H1 (cell line): ENCODE data around the gene OXSR1. TPM values are rescaled to one million over a fixed set of nuclear protein-coding genes. Genes with fewer than 3 reads are reported as not detected.

ENCODE experiments used
- CTCF ChIA-PET: fragments of 300-600 bp; sonication (Branson Sonifier 250); formaldehyde crosslinking; loops from one replicate; lab custom pipeline; 2021; ENCODE audit not compliant: partially characterized antibody; lab: Charles Lee
- POLR2A ChIA-PET: fragments of 300-600 bp; sonication (Branson Sonifier 250); formaldehyde crosslinking; loops from one replicate; lab custom pipeline; 2021; ENCODE audit warnings: inconsistent platforms; ENCODE audit not compliant: partially characterized antibody; lab: Charles Lee
- DNase-seq, 2 experiments: peaks; one replicate each; pipeline versions ENCODE4 v3.0.0 to v3.0.0-alpha.2; 2010 to 2022; ENCODE audit warnings: low spot score in 2 of 2, low read depth in 1 of 2, mixed read lengths in 1 of 2
- FAIRE-seq: peaks from 2 replicates; lab custom pipeline; 2011; peaks lifted over from hg19 to GRCh38; lab: Jason Lieb, UNC
- H2AFZ ChIP-seq: 2 replicates; pipeline ENCODE4 v1.8.1; 2012; ENCODE audit warnings: low read length, inconsistent platforms
- H2AK5ac ChIP-seq: 2 replicates; pipeline ENCODE4 v1.6.1; 2013; ENCODE audit warnings: low read depth, low read length
- H2BK120ac ChIP-seq: replicated peaks from 2 replicates; pipeline ENCODE3; 2013; ENCODE audit warnings: low read depth, low read length, inconsistent platforms
- H2BK12ac ChIP-seq: 2 replicates; pipeline ENCODE4 v1.6.1; 2013; ENCODE audit warnings: low read depth, low read length
- H2BK15ac ChIP-seq: 2 replicates; pipeline ENCODE4 v1.6.1; 2013; ENCODE audit warnings: low read length
- H2BK20ac ChIP-seq: 2 replicates; pipeline ENCODE4 v1.6.1; 2013; ENCODE audit warnings: low read length
- H2BK5ac ChIP-seq: 2 replicates; pipeline ENCODE4 v1.6.1; 2013; ENCODE audit warnings: low read depth, low read length
- H3K14ac ChIP-seq: 2 replicates; pipeline ENCODE4 v1.6.1; 2013; ENCODE audit warnings: inconsistent platforms; ENCODE audit not compliant: insufficient read length
- H3K18ac ChIP-seq: 2 replicates; pipeline ENCODE4 v1.6.1; 2013; ENCODE audit warnings: low read length; ENCODE audit errors: extremely low read depth
- H3K23ac ChIP-seq: 2 replicates; pipeline ENCODE4 v1.6.1; 2013; ENCODE audit warnings: inconsistent platforms; ENCODE audit not compliant: insufficient read length
- H3K23me2 ChIP-seq: 2 replicates; pipeline ENCODE4 v1.6.1; 2013; ENCODE audit warnings: low read depth, low read length
- H3K27ac ChIP-seq: 2 replicates; pipeline ENCODE4 v1.6.1; 2011; ENCODE audit warnings: low read depth, low read length, inconsistent platforms
- H3K27me3 ChIP-seq, 4 experiments: replicated peaks in 1 of 4; 1 replicate in 1 of 4; 2 replicates in 3 of 4; pipeline versions ENCODE4 v1.6.1 to v1.8.1; 2011 to 2013; ENCODE audit warnings: low read length in 3 of 4, mild to moderate bottlenecking in 3 of 4, inconsistent platforms in 2 of 4, mixed read lengths in 2 of 4, moderate library complexity in 1 of 4; ENCODE audit not compliant: control insufficient read depth in 3 of 4, insufficient read depth in 3 of 4; ENCODE audit errors: extremely low read depth in 1 of 4
- H3K36me3 ChIP-seq, 4 experiments: 2 replicates each; pipeline versions ENCODE4 v1.6.1 to v1.8.1; 2011 to 2013; ENCODE audit warnings: mild to moderate bottlenecking in 4 of 4, low read length in 3 of 4, moderate library complexity in 2 of 4, control low read depth in 1 of 4, inconsistent platforms in 1 of 4; ENCODE audit not compliant: insufficient read depth in 4 of 4, control insufficient read depth in 2 of 4
- H3K4ac ChIP-seq: replicated peaks from 2 replicates; pipeline ENCODE3; 2013; ENCODE audit warnings: low read length, low read depth, mixed read lengths, inconsistent platforms; ENCODE audit not compliant: insufficient read length
- H3K4me1 ChIP-seq, 4 experiments: replicated peaks in 1 of 4; 1 replicate in 1 of 4; 2 replicates in 3 of 4; pipeline versions ENCODE4 v1.6.1 to v1.8.1; 2011 to 2013; ENCODE audit warnings: low read length in 3 of 4, inconsistent platforms in 2 of 4, mixed read lengths in 1 of 4; ENCODE audit not compliant: insufficient read depth in 4 of 4, control insufficient read depth in 3 of 4
- H3K4me2 ChIP-seq, 2 experiments: 2 replicates each; pipeline versions ENCODE4 v1.6.1 to v1.8.1; 2011 to 2013; ENCODE audit warnings: low read depth in 2 of 2, low read length in 2 of 2, control low read depth in 1 of 2, inconsistent platforms in 1 of 2, mild to moderate bottlenecking in 1 of 2; ENCODE audit not compliant: insufficient read depth in 1 of 2
- H3K4me3 ChIP-seq, 4 experiments: fragments of 200-600, 300-600 bp in 1 of 4; sonication (generic), shearing (Covaris generic), sonication (Bioruptor Twin) in 1 of 4; 2 replicates each; pipeline versions ENCODE4 v1.5.1 to v1.8.1; 2011 to 2016; ENCODE audit warnings: low read length in 4 of 4, low read depth in 3 of 4, control low read depth in 2 of 4, inconsistent platforms in 2 of 4, mild to moderate bottlenecking in 2 of 4, mixed read lengths in 1 of 4, moderate library complexity in 1 of 4; ENCODE audit not compliant: insufficient read depth in 2 of 4; ENCODE audit errors: extremely low read depth in 1 of 4
- H3K56ac ChIP-seq: replicated peaks from 2 replicates; pipeline ENCODE3; 2013; ENCODE audit warnings: low read depth, mild to moderate bottlenecking, mixed read lengths, low read length, inconsistent platforms; ENCODE audit not compliant: insufficient read length
- H3K79me1 ChIP-seq: 2 replicates; pipeline ENCODE4 v1.6.1; 2013; ENCODE audit warnings: low read depth, low read length, control low read depth
- H3K79me2 ChIP-seq, 2 experiments: 2 replicates each; pipeline versions ENCODE4 v1.6.1 to v1.8.1; 2012 to 2013; ENCODE audit warnings: low read length in 2 of 2, mild to moderate bottlenecking in 2 of 2, inconsistent platforms in 1 of 2; ENCODE audit not compliant: insufficient read depth in 2 of 2, control insufficient read depth in 1 of 2
- H3K9ac ChIP-seq, 4 experiments: replicated peaks in 1 of 4; 1 replicate in 1 of 4; 2 replicates in 3 of 4; pipeline versions ENCODE4 v1.6.1 to v1.8.1; 2011 to 2013; ENCODE audit warnings: low read depth in 3 of 4, low read length in 3 of 4, control low read depth in 2 of 4, mild to moderate bottlenecking in 2 of 4, moderate library complexity in 2 of 4, inconsistent platforms in 1 of 4; ENCODE audit errors: extremely low read depth in 1 of 4
- H3K9me3 ChIP-seq, 2 experiments: 2 replicates each; pipeline versions ENCODE4 v1.6.1 to v1.8.1; 2012 to 2013; ENCODE audit warnings: mild to moderate bottlenecking in 2 of 2, moderate library complexity in 2 of 2, control low read depth in 1 of 2, inconsistent platforms in 1 of 2, low read depth in 1 of 2, low read length in 1 of 2, mixed read lengths in 1 of 2; ENCODE audit not compliant: insufficient read depth in 2 of 2
- H4K20me1 ChIP-seq, 2 experiments: replicated peaks in 1 of 2; 2 replicates each; pipeline versions ENCODE3 to v1.8.1; 2011 to 2013; ENCODE audit warnings: inconsistent platforms in 2 of 2, low read length in 2 of 2, mild to moderate bottlenecking in 1 of 2; ENCODE audit not compliant: insufficient read depth in 2 of 2, control insufficient read depth in 1 of 2
- H4K5ac ChIP-seq: 2 replicates; pipeline ENCODE4 v1.6.1; 2013; ENCODE audit warnings: low read length, low read depth, mixed read lengths, inconsistent platforms; ENCODE audit not compliant: insufficient read length
- H4K8ac ChIP-seq: 2 replicates; pipeline ENCODE4 v1.8.0; 2013; ENCODE audit warnings: mild to moderate bottlenecking, moderate library complexity, low read length, inconsistent platforms; ENCODE audit not compliant: insufficient read depth; ENCODE audit errors: extremely low read depth
- H4K91ac ChIP-seq: replicated peaks from 2 replicates; pipeline ENCODE3; 2013; ENCODE audit warnings: low read length, mixed read lengths, inconsistent platforms; ENCODE audit not compliant: insufficient read length
- BCL11A ChIP-seq, 2 experiments: IDR thresholded peaks; one replicate each; pipeline ENCODE4 v1.6.1; 2011; ENCODE audit warnings: low read depth in 2 of 2, low read length in 2 of 2, mild to moderate bottlenecking in 2 of 2
- CBX8 ChIP-seq: fragments of 300-800, 300-1000 bp; sonication (generic); IDR thresholded peaks from 2 replicates; pipeline ENCODE4 v1.7.1; 2016; ENCODE audit warnings: low read depth, low read length, borderline replicate concordance
- EGR1 ChIP-seq: IDR thresholded peaks from 2 replicates; pipeline ENCODE4 v1.6.1; 2011; ENCODE audit warnings: low read depth, low read length, borderline replicate concordance
- JUN ChIP-seq: IDR thresholded peaks from 2 replicates; pipeline ENCODE4 v1.6.1; 2011; ENCODE audit warnings: low read depth, mild to moderate bottlenecking, improper control_type of control experiment, low read length
- RAD21 ChIP-seq, 2 experiments: IDR thresholded peaks in 1 of 2; conservative IDR thresholded peaks in 1 of 2; 2 replicates each; pipeline ENCODE4 v1.6.1; 2011; ENCODE audit warnings: low read depth in 2 of 2, low read length in 2 of 2, improper control_type of control experiment in 1 of 2, inconsistent platforms in 1 of 2, mild to moderate bottlenecking in 1 of 2, moderate library complexity in 1 of 2
- RXRA ChIP-seq: IDR thresholded peaks from 2 replicates; pipeline ENCODE4 v1.6.1; 2011; ENCODE audit warnings: low read depth, mild to moderate bottlenecking, low read length, moderate library complexity; ENCODE audit not compliant: insufficient read depth
- SAP30 ChIP-seq: fragments of 300-600 bp; sonication (generic); IDR thresholded peaks from 2 replicates; pipeline ENCODE4 v1.7.1; 2012; ENCODE audit warnings: low read length, moderate library complexity, mild to moderate bottlenecking, inconsistent platforms; ENCODE audit not compliant: insufficient read depth, insufficient replicate concordance
- SP1 ChIP-seq: IDR thresholded peaks from 2 replicates; pipeline ENCODE4 v1.6.1; 2011; ENCODE audit warnings: low read depth, low read length
- SUZ12 ChIP-seq: fragments of 200-600 bp; sonication (generic); IDR thresholded peaks from 2 replicates; pipeline ENCODE4 v1.6.1; 2012; ENCODE audit warnings: mild to moderate bottlenecking, inconsistent platforms, low read length, moderate library complexity, mixed read lengths
- WGBS, 2 experiments: shearing (Covaris generic) in 1 of 2; methylation state at CpG; one replicate each; pipeline versions ENCODE4 v1.1.6 to v1.1.7; 2013 to 2015; ENCODE audit warnings: low lambda C conversion rate in 2 of 2, mixed read lengths in 2 of 2, inconsistent platforms in 1 of 2, low coverage in 1 of 2, missing lambda C conversion rate in 1 of 2; ENCODE audit not compliant: insufficient replicate concordance in 2 of 2, insufficient coverage in 1 of 2, insufficient read length in 1 of 2; ENCODE audit errors: extremely low coverage in 1 of 2, missing lambda C conversion rate in 1 of 2; 5-methylcytosine and 5-hydroxymethylcytosine counted together
- polyA plus RNA-seq, 7 experiments: library from polyadenylated mRNA; depleted of rRNA in 3 of 7; stranded (reverse) in 5 of 7; unstranded in 2 of 7; fragments of >200 nt in 5 of 7; fragments of 200-250 nt in 2 of 7; gene quantifications; 1 replicate in 5 of 7; 2 replicates in 1 of 7; 4 replicates in 1 of 7; pipeline versions ENCODE4 v1.2.1 to v1.2.3, GENCODE V29; 2011 to 2013; ENCODE audit warnings: missing spikeins in 2 of 7, mixed read lengths in 2 of 7
- total RNA-seq: library from RNA; stranded (reverse); fragmentation: NEBNext Ultra II Directional; extraction: Animal tissue kit (Norgen Biotek cat#: 25700); gene quantifications from 2 replicates; pipeline ENCODE4 v1.2.1, GENCODE V29; 2021
- TF ChIP-seq, protein P1 (sequence below): IDR thresholded peaks from 2 replicates; pipeline ENCODE4 v1.6.1; 2012; ENCODE audit warnings: inconsistent platforms

The OXSR1 gene
- total and polyA plus RNA-seq, 2 of the 8 experiments (the other 6 are each of a cell fraction or from before 2014, with no cell fraction given), result 25.1 to 47.0 TPM

DNA sequence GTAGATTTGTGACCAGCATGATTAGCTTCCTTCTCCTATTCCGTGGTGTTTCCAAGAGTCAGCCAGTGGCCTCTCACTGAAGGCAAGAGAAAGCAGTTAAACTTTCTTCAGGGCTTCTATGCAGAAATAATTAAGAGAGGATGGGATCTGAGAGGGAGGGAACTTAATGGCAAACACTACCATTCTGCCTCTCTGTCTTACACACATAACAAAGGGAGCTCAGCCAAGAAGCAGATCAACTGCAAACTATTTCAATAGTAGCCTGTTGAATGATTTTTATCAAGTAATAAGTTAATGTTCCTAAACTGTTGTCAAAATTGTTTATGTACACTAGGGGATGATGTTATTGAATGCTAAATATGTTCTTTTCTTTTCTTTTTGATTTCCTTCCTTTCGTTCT, 11.8 kb downstream of the OXSR1 start:
- no peak overlapping the region for H2BK5ac ChIP-seq
- H2AFZ ChIP-seq, result no peak overlapping the region
- peaks cover 0 to 9% (median 3%) of the 10 kb centered on the region in 4 experiments; a peak in 3 of 7 replicates for H3K4me1 ChIP-seq
- no peak overlapping the region for H3K4me2 ChIP-seq
- H4K5ac ChIP-seq, result no peak overlapping the region
- H3K36me3 ChIP-seq, result no peaks in the 10 kb centered on the region
- no peak overlapping the region for H2BK15ac ChIP-seq
- no peak overlapping the region for H4K8ac ChIP-seq
- no peak overlapping the region for H2BK20ac ChIP-seq
- peaks cover 0 to 91% of the 10 kb centered on the region in 2 experiments; a peak in 2 of 4 replicates for H3K79me2 ChIP-seq
- no peak overlapping the region for H4K91ac ChIP-seq
- H3K23me2 ChIP-seq, result no peaks in the 10 kb centered on the region; the same call in 1 of the 2 replicates
- H2BK12ac ChIP-seq, result no peak overlapping the region
- no peak overlapping the region for H3K56ac ChIP-seq
- no peak for TF ChIP-seq SP1
- no peak for TF ChIP-seq SAP30
- TF ChIP-seq CBX8, result no peak
- no peak for TF ChIP-seq RAD21 (IDR thresholded peaks at IDR 0.05 in 1 of 2, conservative IDR thresholded peaks at IDR 0.05 in 1 of 2; ENCODE audit: low read depth in 2 of 2, low read length in 2 of 2)
- TF ChIP-seq JUN, result no peak
- TF ChIP-seq, protein P1, sequence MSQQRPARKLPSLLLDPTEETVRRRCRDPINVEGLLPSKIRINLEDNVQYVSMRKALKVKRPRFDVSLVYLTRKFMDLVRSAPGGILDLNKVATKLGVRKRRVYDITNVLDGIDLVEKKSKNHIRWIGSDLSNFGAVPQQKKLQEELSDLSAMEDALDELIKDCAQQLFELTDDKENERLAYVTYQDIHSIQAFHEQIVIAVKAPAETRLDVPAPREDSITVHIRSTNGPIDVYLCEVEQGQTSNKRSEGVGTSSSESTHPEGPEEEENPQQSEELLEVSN, result no peak
- no peak for TF ChIP-seq EGR1
- no peak for TF ChIP-seq BCL11A (IDR thresholded peaks at IDR 0.05; ENCODE audit: low read depth in 2 of 2, low read length in 2 of 2)
- no peak for TF ChIP-seq SUZ12
- no peak for TF ChIP-seq RXRA
- H3K4me3 ChIP-seq, result no peak overlapping the region
- WGBS, 2 experiments, result 71% methylated on average over 2 of the region's 2 CpGs; no CpG with 5 or more reads in 1 of the 2 experiments
- DNase-seq, result no peak
- no peak overlapping the region for H2BK120ac ChIP-seq
- H3K18ac ChIP-seq, result no peak overlapping the region
- no peak for FAIRE-seq
- no peak overlapping the region for H3K4ac ChIP-seq
- H4K20me1 ChIP-seq, result peaks cover 5 to 17% of the 10 kb centered on the region in 2 experiments
- H3K14ac ChIP-seq, result no peak overlapping the region
- CTCF ChIA-PET, result interaction anchor here (1.0 to 1.2 kb wide), 2 partner anchors 27 to 46 kb away, joined by 3 to 5 read pairs; no protein-coding TSS in a partner anchor
- H3K27me3 ChIP-seq, result no peaks in the 10 kb centered on the region
- H3K9me3 ChIP-seq, result no peaks in the 10 kb centered on the region
- POLR2A ChIA-PET, result interaction anchor here (1.3 kb wide), 1 partner anchor 10 kb away, joined by 5 read pairs; no protein-coding TSS in a partner anchor
- no peak overlapping the region for H3K27ac ChIP-seq
- H2AK5ac ChIP-seq, result no peak overlapping the region
- peaks cover 2% of the 10 kb centered on the region for H3K79me1 ChIP-seq
- H3K23ac ChIP-seq, result no peak overlapping the region
- no peak overlapping the region for H3K9ac ChIP-seq
